Neural crest cell (in vitro differentiated cells): ENCODE data around the gene CDKN2B-AS1. TPM values are rescaled to one million over a fixed set of nuclear protein-coding genes. Genes with fewer than 3 reads are reported as not detected.

Source experiments
- DNase-seq: peaks from one replicate; pipeline ENCODE4 v3.0.0; 2021; ENCODE audit warnings: low read depth, mixed read lengths, low spot score
- H3K27ac Mint-ChIP-seq: one replicate; pipeline ENCODE4 v1.8.0; 2021; ENCODE audit warnings: mild to moderate bottlenecking, mixed read lengths; ENCODE audit not compliant: unreplicated experiment
- H3K27me3 Mint-ChIP-seq: 2 replicates; pipeline ENCODE4 v1.8.0; 2021; ENCODE audit warnings: low read depth, mild to moderate bottlenecking, mixed read lengths
- H3K36me3 Mint-ChIP-seq: 2 replicates; pipeline ENCODE4 v1.8.0; 2021; ENCODE audit warnings: low read depth, mild to moderate bottlenecking, mixed read lengths
- H3K4me1 Mint-ChIP-seq: 2 replicates; pipeline ENCODE4 v1.8.0; 2021; ENCODE audit warnings: mixed read lengths
- H3K4me3 Mint-ChIP-seq: one replicate; pipeline ENCODE4 v1.8.0; 2021; ENCODE audit warnings: mild to moderate bottlenecking, mixed read lengths
- H3K9me3 Mint-ChIP-seq: 2 replicates; pipeline ENCODE4 v1.8.0; 2021; ENCODE audit warnings: mixed read lengths
- CTCF ChIP-seq: fragments of 200-600 bp; sonication (generic); conservative IDR thresholded peaks from 2 replicates; pipeline ENCODE4 v1.5.0; 2021; ENCODE audit warnings: antibody characterized with exemption, mild to moderate bottlenecking
- total RNA-seq: library from RNA; stranded (reverse); gene quantifications from 2 replicates; pipeline ENCODE4 v1.2.1, GENCODE V29; 2021

The CDKN2B-AS1 gene
- total RNA-seq, 1 donor from 2014 or later: 0.21 TPM

DNA sequence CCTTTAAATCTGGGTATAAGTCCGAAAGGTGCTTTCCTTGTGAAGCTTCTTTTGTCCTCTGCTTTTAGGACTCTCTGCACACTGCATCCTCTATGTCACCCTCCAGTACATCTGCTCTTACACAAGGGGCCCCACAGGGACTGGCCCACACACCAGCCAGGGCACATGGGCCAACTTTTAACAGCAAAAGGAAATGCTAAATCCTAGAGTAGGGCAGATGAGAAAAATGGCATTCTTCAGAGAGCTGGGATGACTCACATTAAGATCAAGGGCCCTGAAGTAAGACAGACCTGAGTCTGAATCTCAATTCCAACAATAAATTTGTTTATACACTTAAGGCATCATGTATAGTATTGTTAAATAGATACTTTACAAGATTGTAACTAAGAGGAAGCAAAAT lies 54.8 kb downstream of the CDKN2B-AS1 start:
- H3K4me1 Mint-ChIP-seq: no peaks in the 10 kb centered on the region
- H3K36me3 Mint-ChIP-seq: no peaks in the 10 kb centered on the region
- DNase-seq: no peak
- H3K27me3 Mint-ChIP-seq: peaks cover 23% of the 10 kb centered on the region
- no peaks in the 10 kb centered on the region for H3K9me3 Mint-ChIP-seq
- H3K4me3 Mint-ChIP-seq: no peak overlapping the region
- no peak overlapping the region for H3K27ac Mint-ChIP-seq
- no peak for TF ChIP-seq CTCF

GRCh38 chr9:22050924-22051323 lies 56.3 kb downstream of the CDKN2B-AS1 start:
- Mint-ChIP-seq H3K27me3 (peaks cover 14% of the 10 kb centered on the region), H3K36me3 (no peaks in the 10 kb centered on the region), H3K9me3 (no peaks in the 10 kb centered on the region), H3K27ac (no peak overlapping the region), H3K4me3 (no peak overlapping the region), H3K4me1 (no peaks in the 10 kb centered on the region)
- DNase-seq: no peak
- TF ChIP-seq CTCF: no peak

DNA sequence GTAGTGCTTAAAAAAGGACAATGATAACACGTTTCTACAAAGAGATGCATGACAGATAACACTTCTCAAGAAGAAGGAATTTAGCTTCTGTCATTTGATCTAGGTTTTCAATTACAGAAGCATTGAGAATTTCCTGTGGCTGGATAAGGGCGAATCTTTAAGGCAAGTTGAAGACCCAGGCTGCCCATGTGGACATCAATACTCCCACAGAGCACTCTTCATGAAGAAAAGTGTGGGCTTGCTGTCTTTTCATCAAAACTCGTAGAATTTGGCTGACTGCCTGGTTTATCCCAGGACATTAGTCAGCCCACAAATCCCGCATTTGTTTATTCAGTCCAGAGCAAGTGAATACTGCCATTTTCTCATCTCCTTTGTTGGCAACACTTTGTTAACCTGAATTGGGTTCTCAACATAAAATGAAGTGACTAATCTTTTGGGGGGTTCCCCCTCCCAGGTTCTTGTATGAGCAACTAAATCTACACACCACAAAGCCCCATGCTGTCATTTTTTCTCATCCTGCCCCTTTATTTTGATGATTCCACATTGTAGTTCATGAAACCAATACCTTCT lies 57.9 kb downstream of the CDKN2B-AS1 start:
- no peak overlapping the region for H3K4me3 Mint-ChIP-seq
- DNase-seq: no peak
- no peaks in the 10 kb centered on the region for H3K9me3 Mint-ChIP-seq
- no peak overlapping the region for H3K27ac Mint-ChIP-seq
- H3K27me3 Mint-ChIP-seq: peaks cover 4% of the 10 kb centered on the region
- no peaks in the 10 kb centered on the region for H3K36me3 Mint-ChIP-seq
- no peak for TF ChIP-seq CTCF
- no peaks in the 10 kb centered on the region for H3K4me1 Mint-ChIP-seq

GRCh38 chr9:22053178-22053577 lies 58.6 kb downstream of the CDKN2B-AS1 start:
- no peak for DNase-seq
- Mint-ChIP-seq H3K4me3 (no peak overlapping the region), H3K4me1 (no peaks in the 10 kb centered on the region), H3K9me3 (peaks cover 1% of the 10 kb centered on the region), H3K36me3 (no peaks in the 10 kb centered on the region), H3K27ac (no peak overlapping the region), H3K27me3 (peaks cover 3% of the 10 kb centered on the region)
- no peak for TF ChIP-seq CTCF

DNA sequence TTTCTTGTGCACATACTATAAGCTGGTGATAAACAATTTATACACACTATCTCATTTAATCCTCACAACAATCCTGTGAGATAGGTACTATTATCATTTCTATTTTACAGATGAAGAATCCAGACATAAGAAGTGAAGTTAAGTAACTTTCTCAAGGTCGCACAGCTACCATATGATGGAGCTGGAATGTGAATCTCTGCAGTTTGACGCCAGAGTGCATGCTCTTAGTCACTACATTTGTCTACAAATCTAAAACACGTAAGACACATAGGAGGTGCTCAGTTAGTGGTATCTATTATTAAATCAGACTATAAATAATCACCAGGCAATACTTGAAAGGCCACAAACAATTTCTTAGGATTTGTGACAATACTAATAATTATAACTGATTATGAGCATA lies 59.5 kb downstream of the CDKN2B-AS1 start:
- H3K9me3 Mint-ChIP-seq: peaks cover 6% of the 10 kb centered on the region
- H3K27ac Mint-ChIP-seq: no peak overlapping the region
- H3K4me3 Mint-ChIP-seq: no peak overlapping the region
- H3K36me3 Mint-ChIP-seq: no peaks in the 10 kb centered on the region
- no peaks in the 10 kb centered on the region for H3K4me1 Mint-ChIP-seq
- H3K27me3 Mint-ChIP-seq: no peaks in the 10 kb centered on the region
- DNase-seq: no peak
- TF ChIP-seq CTCF: no peak
